Mesenchymal stem cell (in vitro differentiated cells and primary cell): ENCODE data around the gene BRMS1L.
"Not testable (repeated sequence)": the region's sequence is repeated elsewhere in the genome, so short reads cannot be mapped to it uniquely, and the experiment has no call there.

ENCODE experiments used
- DNase-seq: peaks from one replicate; pipeline ENCODE4 v3.0.0-alpha.2; 2013
- H2AFZ ChIP-seq: one replicate; pipeline ENCODE4 v1.6.1; 2013; ENCODE audit warnings: low read depth, mild to moderate bottlenecking, control low read depth, inconsistent platforms, low read length, moderate library complexity
- H2AK5ac ChIP-seq: 2 replicates; pipeline ENCODE4 v1.6.1; 2013; ENCODE audit warnings: low read length, moderate library complexity, mild to moderate bottlenecking, inconsistent platforms; ENCODE audit not compliant: severe bottlenecking
- H2BK120ac ChIP-seq: one replicate; pipeline ENCODE4 v1.6.1; 2013; ENCODE audit warnings: low read depth, mild to moderate bottlenecking, inconsistent platforms, low read length, moderate library complexity
- H2BK12ac ChIP-seq, 2 experiments: one replicate each; pipeline ENCODE4 v1.6.1; 2013; ENCODE audit warnings: inconsistent platforms in 2 of 2, low read length in 2 of 2, mild to moderate bottlenecking in 2 of 2, moderate library complexity in 2 of 2, control low read depth in 1 of 2
- H2BK15ac ChIP-seq: one replicate; pipeline ENCODE4 v1.6.1; 2013; ENCODE audit warnings: mild to moderate bottlenecking, low read depth, inconsistent platforms; ENCODE audit not compliant: poor library complexity, severe bottlenecking
- H2BK5ac ChIP-seq: 2 replicates; pipeline ENCODE4 v1.6.1; 2013; ENCODE audit warnings: low read depth, mild to moderate bottlenecking, low read length, control low read depth, inconsistent platforms; ENCODE audit not compliant: poor library complexity, severe bottlenecking
- H3K14ac ChIP-seq, 2 experiments: one replicate each; pipeline ENCODE4 v1.6.1; 2013; ENCODE audit warnings: inconsistent platforms in 2 of 2, low read length in 2 of 2, control low read depth in 1 of 2, mild to moderate bottlenecking in 1 of 2, moderate library complexity in 1 of 2
- H3K18ac ChIP-seq, 2 experiments: one replicate each; pipeline ENCODE4 v1.6.1; 2013; ENCODE audit warnings: inconsistent platforms in 2 of 2, low read length in 2 of 2, control low read depth in 1 of 2, low read depth in 1 of 2, mild to moderate bottlenecking in 1 of 2
- H3K23ac ChIP-seq, 2 experiments: one replicate each; pipeline ENCODE4 v1.6.1; 2013; ENCODE audit warnings: inconsistent platforms in 2 of 2, low read length in 2 of 2, mild to moderate bottlenecking in 2 of 2, moderate library complexity in 2 of 2, control low read depth in 1 of 2
- H3K27ac ChIP-seq: 2 replicates; pipeline ENCODE4 v1.5.1; 2013; ENCODE audit warnings: mild to moderate bottlenecking, moderate library complexity, low read length, control low read depth, inconsistent platforms; ENCODE audit not compliant: poor library complexity, severe bottlenecking
- H3K27me3 ChIP-seq, 2 experiments: 2 replicates each; pipeline versions ENCODE4 v1.6.1 to v1.7.0; 2013; ENCODE audit warnings: low read length in 2 of 2, mild to moderate bottlenecking in 2 of 2, moderate library complexity in 2 of 2, control low read depth in 1 of 2, inconsistent platforms in 1 of 2; ENCODE audit not compliant: control insufficient read depth in 1 of 2, insufficient read depth in 1 of 2
- H3K36me3 ChIP-seq, 2 experiments: 2 replicates each; pipeline versions ENCODE4 v1.6.1 to v1.7.0; 2013; ENCODE audit warnings: low read length in 2 of 2, control low read depth in 1 of 2, inconsistent platforms in 1 of 2, low read depth in 1 of 2, mild to moderate bottlenecking in 1 of 2; ENCODE audit not compliant: insufficient read depth in 2 of 2, control insufficient read depth in 1 of 2
- H3K4ac ChIP-seq, 2 experiments: one replicate each; pipeline ENCODE4 v1.6.1; 2013; ENCODE audit warnings: inconsistent platforms in 2 of 2, low read length in 2 of 2, mild to moderate bottlenecking in 2 of 2, moderate library complexity in 2 of 2, control low read depth in 1 of 2, low read depth in 1 of 2
- H3K4me1 ChIP-seq: 2 replicates; pipeline ENCODE4 v1.6.1; 2013; ENCODE audit warnings: low read depth, low read length, control low read depth; ENCODE audit not compliant: control insufficient read depth, insufficient read depth
- H3K4me2 ChIP-seq: 2 replicates; pipeline ENCODE4 v1.6.1; 2013; ENCODE audit warnings: low read length, mild to moderate bottlenecking, inconsistent platforms; ENCODE audit not compliant: poor library complexity, severe bottlenecking
- H3K4me3 ChIP-seq, 2 experiments: 2 replicates each; pipeline versions ENCODE4 v1.5.1 to v1.7.0; 2013; ENCODE audit warnings: low read length in 2 of 2, mild to moderate bottlenecking in 2 of 2, control low read depth in 1 of 2, low read depth in 1 of 2; ENCODE audit not compliant: insufficient read depth in 1 of 2
- H3K79me1 ChIP-seq: replicated peaks from 2 replicates; pipeline ENCODE4 v1.6.1; 2013; ENCODE audit warnings: mild to moderate bottlenecking, control low read depth, low read length, inconsistent platforms; ENCODE audit not compliant: poor library complexity, severe bottlenecking
- H3K9ac ChIP-seq: 2 replicates; pipeline ENCODE4 v1.7.0; 2013; ENCODE audit warnings: mild to moderate bottlenecking, low read length, moderate library complexity
- H3K9me3 ChIP-seq: 2 replicates; pipeline ENCODE4 v1.7.0; 2013; ENCODE audit warnings: mild to moderate bottlenecking, low read length; ENCODE audit not compliant: control insufficient read depth
- H4K8ac ChIP-seq: one replicate; pipeline ENCODE4 v1.6.1; 2013; ENCODE audit warnings: inconsistent platforms, mild to moderate bottlenecking, low read length, moderate library complexity
- H4K91ac ChIP-seq: one replicate; pipeline ENCODE4 v1.6.1; 2013; ENCODE audit warnings: mild to moderate bottlenecking, low read length, inconsistent platforms
- WGBS: methylation state at CpG from one replicate; pipeline ENCODE4 v1.1.7; 2013; ENCODE audit warnings: mixed read lengths; 5-methylcytosine and 5-hydroxymethylcytosine counted together

BRMS1L gene

DNA sequence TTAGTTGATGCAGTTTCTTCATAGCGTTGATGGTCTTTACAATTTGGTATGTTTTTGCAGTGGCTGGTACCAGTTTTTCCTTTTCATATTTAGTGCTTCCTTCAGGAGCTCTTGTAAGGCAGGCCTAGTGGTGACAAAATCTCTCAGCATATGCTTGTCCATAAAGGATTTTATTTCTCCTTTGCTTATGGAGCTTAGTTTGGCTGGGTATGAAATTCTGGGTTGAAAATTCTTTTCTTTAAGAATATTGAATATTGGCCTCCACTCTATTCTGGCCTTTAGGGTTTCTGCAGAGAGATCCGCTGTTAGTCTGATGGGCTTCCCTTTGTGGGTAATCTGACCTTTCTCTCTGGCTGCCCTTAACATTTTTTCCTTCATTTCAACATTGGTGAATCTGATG, 16.1 kb downstream of the BRMS1L start:
- H3K14ac ChIP-seq, H2AFZ ChIP-seq, DNase-seq, H4K91ac ChIP-seq, H3K9me3 ChIP-seq, H2AK5ac ChIP-seq, H2BK5ac ChIP-seq, H3K4me1 ChIP-seq, H2BK120ac ChIP-seq, H3K9ac ChIP-seq, H3K23ac ChIP-seq, H3K4ac ChIP-seq, H3K18ac ChIP-seq, H4K8ac ChIP-seq, H3K27ac ChIP-seq, H3K4me2 ChIP-seq, H3K27me3 ChIP-seq, H2BK12ac ChIP-seq, H2BK15ac ChIP-seq: not testable (repeated sequence)
- H3K36me3 ChIP-seq = peaks cover 26 to 45% of the 10 kb centered on the region in 2 experiments
- WGBS = 95% methylated on average over 1 of the region's 2 CpGs
- H3K79me1 ChIP-seq = peaks cover 13% of the 10 kb centered on the region
- peak overlapping the region in 1 of 2 experiments; percentile 18 for H3K4me3 ChIP-seq

DNA sequence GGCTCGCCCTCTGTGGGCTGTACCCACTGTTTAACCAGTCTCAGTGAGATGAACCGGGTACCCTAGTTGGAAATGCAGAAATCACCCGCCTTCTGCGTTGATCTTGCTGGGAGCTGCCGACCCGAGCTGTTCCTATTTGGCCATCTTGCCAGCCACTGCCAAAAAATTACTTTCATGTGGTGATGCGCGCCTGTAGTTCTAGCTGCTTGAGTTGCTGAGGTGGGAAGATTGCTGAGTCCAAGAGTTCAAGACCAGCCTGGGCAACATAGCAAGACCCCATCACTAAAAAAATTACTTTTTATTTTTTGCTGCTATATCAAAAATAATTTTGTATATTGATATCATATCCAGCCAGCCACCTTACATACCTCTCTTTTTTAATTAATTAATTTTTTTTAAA, 18.4 kb downstream of the BRMS1L start:
- peaks cover 20% of the 10 kb centered on the region for H3K79me1 ChIP-seq
- WGBS = 98% methylated on average over 8 of the region's 8 CpGs
- H3K36me3 ChIP-seq = peaks cover 20 to 42% of the 10 kb centered on the region in 2 experiments
- no peaks in the 10 kb centered on the region for H3K27me3 ChIP-seq
- H3K9me3 ChIP-seq = peaks cover 9% of the 10 kb centered on the region
- H3K27ac ChIP-seq = no peak overlapping the region
- H3K23ac ChIP-seq = no peak overlapping the region
- H2AK5ac ChIP-seq = no peak overlapping the region
- no peak overlapping the region for H3K4ac ChIP-seq
- H3K4me1 ChIP-seq = no peaks in the 10 kb centered on the region
- no peak overlapping the region for H3K18ac ChIP-seq
- no peak overlapping the region for H2BK5ac ChIP-seq
- no peak overlapping the region for H3K9ac ChIP-seq
- H3K4me3 ChIP-seq = no peak overlapping the region
- no peak overlapping the region for H3K14ac ChIP-seq
- no peak overlapping the region for H2BK12ac ChIP-seq
- H2AFZ ChIP-seq = no peak overlapping the region
- no peak overlapping the region for H4K8ac ChIP-seq
- H3K4me2 ChIP-seq = no peak overlapping the region
- H2BK15ac ChIP-seq = no peak overlapping the region
- DNase-seq = no peak
- H2BK120ac ChIP-seq = no peak overlapping the region
- H4K91ac ChIP-seq = no peak overlapping the region

DNA sequence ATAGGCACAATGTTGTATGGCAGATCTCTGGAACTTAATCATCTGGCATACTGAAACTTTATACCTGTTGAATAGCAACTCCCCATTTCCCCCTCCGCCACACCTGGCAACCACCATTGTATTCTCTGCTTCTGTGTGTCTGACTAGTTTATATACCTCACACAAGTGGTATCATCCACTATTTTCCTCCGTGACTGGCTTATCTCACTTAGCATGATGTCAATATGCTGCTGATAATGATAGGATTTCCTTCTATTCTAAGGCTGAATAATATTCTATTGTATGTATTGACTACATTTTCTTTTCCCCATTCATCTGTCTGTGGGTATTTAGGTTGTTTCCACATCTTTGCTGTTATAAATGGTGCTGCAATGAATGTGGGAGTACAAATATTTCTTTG, 21.5 kb downstream of the BRMS1L start:
- Histone ChIP-seq H2BK120ac (no peak overlapping the region), H2AFZ (no peak overlapping the region), H3K4me2 (no peak overlapping the region), H3K4me1 (no peaks in the 10 kb centered on the region), H2BK15ac (no peak overlapping the region), H3K79me1 (peaks cover 24% of the 10 kb centered on the region), H3K9ac (no peak overlapping the region), H3K23ac (no peak overlapping the region), H3K4me3 (no peak overlapping the region), H3K9me3 (peaks cover 14% of the 10 kb centered on the region), H2BK5ac (no peak overlapping the region), H3K27me3 (no peaks in the 10 kb centered on the region), H3K14ac (no peak overlapping the region), H3K27ac (no peak overlapping the region), H3K4ac (no peak overlapping the region), H2AK5ac (no peak overlapping the region), H3K36me3 (peaks cover 20 to 52% of the 10 kb centered on the region in 2 experiments), H2BK12ac (no peak overlapping the region), H3K18ac (no peak overlapping the region), H4K8ac (no peak overlapping the region), H4K91ac (no peak overlapping the region)
- 100% methylated on average over 1 of the region's 2 CpGs for WGBS
- DNase-seq = no peak

DNA sequence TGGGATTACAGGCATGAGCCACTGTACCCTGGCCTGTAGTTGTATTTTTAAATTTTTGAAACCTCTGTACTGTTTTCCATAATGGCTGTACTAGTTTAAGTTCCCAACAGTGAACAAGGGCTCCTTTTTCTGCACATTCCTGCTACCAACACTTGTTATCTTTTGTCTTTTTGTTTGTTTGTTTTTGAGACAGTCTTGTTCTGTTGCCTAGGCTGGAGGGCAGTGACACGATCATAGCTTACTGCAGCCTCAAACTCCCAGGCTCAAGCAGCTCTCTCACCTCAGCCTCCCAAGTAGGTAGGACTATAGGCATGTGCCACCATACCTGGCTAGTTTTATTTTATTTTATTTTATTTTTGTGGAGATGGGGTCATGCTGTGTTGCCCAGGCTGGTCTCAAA, 23.0 kb downstream of the BRMS1L start:
- H3K18ac ChIP-seq = no peak overlapping the region
- no peak overlapping the region for H3K4me2 ChIP-seq
- no peak overlapping the region for H2AFZ ChIP-seq
- no peaks in the 10 kb centered on the region for H3K27me3 ChIP-seq
- DNase-seq = no peak
- no peak overlapping the region for H3K9ac ChIP-seq
- no peaks in the 10 kb centered on the region for H3K4me1 ChIP-seq
- H4K91ac ChIP-seq = no peak overlapping the region
- no peak overlapping the region for H3K4ac ChIP-seq
- H3K79me1 ChIP-seq = peaks cover 18% of the 10 kb centered on the region
- no peak overlapping the region for H4K8ac ChIP-seq
- WGBS = 67% methylated on average over 1 of the region's 1 CpG
- H2BK15ac ChIP-seq = no peak overlapping the region
- H3K36me3 ChIP-seq = peaks cover 11 to 38% of the 10 kb centered on the region in 2 experiments
- H2BK5ac ChIP-seq = no peak overlapping the region
- no peak overlapping the region for H3K27ac ChIP-seq
- H2AK5ac ChIP-seq = no peak overlapping the region
- H3K9me3 ChIP-seq = peaks cover 10% of the 10 kb centered on the region
- H2BK120ac ChIP-seq = no peak overlapping the region
- no peak overlapping the region for H3K23ac ChIP-seq
- no peak overlapping the region for H3K4me3 ChIP-seq
- H2BK12ac ChIP-seq = no peak overlapping the region
- no peak overlapping the region for H3K14ac ChIP-seq
